IMR-90 (cell line): Measurements from ENCODE around the gene TAF1B. TPM values are rescaled to one million over a fixed set of nuclear protein-coding genes. Genes with fewer than 3 reads are reported as not detected.

Experiments
- ATAC-seq: fragments of 200-7000 bp; cut with Tn5 transposase; 2 replicates; pipeline ENCODE4 v1.9.1; 2020; ENCODE audit warnings: low read depth, mild to moderate bottlenecking, moderate library complexity
- BruUV-seq: library from RNA; stranded (reverse); fragments of 400-500 nt; replicated peaks from 2 replicates; lab custom pipeline; 2021; lab: Mats Ljungman, UMichigan
- CTCF ChIA-PET: fragments of 300-600 bp; formaldehyde crosslinking; extraction: SDS; loops from one replicate; lab custom pipeline; 2021; ENCODE audit warnings: antibody characterized with exemption; lab: Yijun Ruan, JAX
- POLR2A ChIA-PET: fragments of 300-600 bp; sonication (Branson Sonifier 250); formaldehyde crosslinking; loops from one replicate; lab custom pipeline; 2022; ENCODE audit warnings: antibody characterized with exemption; ENCODE audit not compliant: unreplicated experiment; lab: Charles Lee
- DNase-seq: peaks from one replicate; pipeline ENCODE4 v3.0.0; 2013
- H2AFZ ChIP-seq: replicated peaks from 2 replicates; pipeline ENCODE3; 2013; ENCODE audit warnings: low read length, mild to moderate bottlenecking; ENCODE audit not compliant: poor library complexity
- H2AK5ac ChIP-seq: 2 replicates; pipeline ENCODE4 v1.6.1; 2013; ENCODE audit warnings: low read depth, low read length, inconsistent platforms
- H2AK9ac ChIP-seq: replicated peaks from 2 replicates; pipeline ENCODE3; 2013; ENCODE audit warnings: mild to moderate bottlenecking, low read depth, low read length, moderate library complexity; ENCODE audit not compliant: poor library complexity
- H2BK120ac ChIP-seq: 2 replicates; pipeline ENCODE4 v1.6.1; 2013; ENCODE audit warnings: low read depth, low read length, inconsistent platforms
- H2BK15ac ChIP-seq: 3 replicates; pipeline ENCODE4 v1.6.1; 2013; ENCODE audit warnings: low read depth, low read length, inconsistent platforms
- H2BK20ac ChIP-seq: 2 replicates; pipeline ENCODE4 v1.6.1; 2013; ENCODE audit warnings: low read depth, mild to moderate bottlenecking, inconsistent platforms, low read length, moderate library complexity
- H2BK5ac ChIP-seq: 2 replicates; pipeline ENCODE4 v1.6.1; 2013; ENCODE audit warnings: mild to moderate bottlenecking, low read depth, low read length, inconsistent platforms; ENCODE audit not compliant: poor library complexity, severe bottlenecking
- H3K14ac ChIP-seq: replicated peaks from 2 replicates; pipeline ENCODE4 v1.6.1; 2013; ENCODE audit warnings: low read depth, low read length, inconsistent platforms
- H3K18ac ChIP-seq: 2 replicates; pipeline ENCODE4 v1.6.1; 2013; ENCODE audit warnings: low read depth, low read length, control low read depth
- H3K23ac ChIP-seq: 2 replicates; pipeline ENCODE4 v1.6.1; 2013; ENCODE audit warnings: low read depth, low read length, inconsistent platforms
- H3K27ac ChIP-seq: 2 replicates; pipeline ENCODE4 v1.5.1; 2013; ENCODE audit warnings: mild to moderate bottlenecking, control low read depth, low read length; ENCODE audit not compliant: insufficient read depth
- H3K27me3 ChIP-seq: 2 replicates; pipeline ENCODE4 v1.6.1; 2013; ENCODE audit warnings: low read length; ENCODE audit not compliant: control insufficient read depth, insufficient read depth
- H3K36me3 ChIP-seq: 2 replicates; pipeline ENCODE4 v1.6.1; 2013; ENCODE audit warnings: low read length, mixed read lengths; ENCODE audit not compliant: control insufficient read depth, insufficient read depth
- H3K4ac ChIP-seq: 2 replicates; pipeline ENCODE4 v1.6.1; 2013; ENCODE audit warnings: low read depth, low read length, inconsistent platforms
- H3K4me1 ChIP-seq: 2 replicates; pipeline ENCODE4 v1.6.1; 2013; ENCODE audit warnings: low read length, mixed read lengths; ENCODE audit not compliant: control insufficient read depth, insufficient read depth
- H3K4me2 ChIP-seq: 2 replicates; pipeline ENCODE4 v1.6.1; 2013; ENCODE audit warnings: low read depth, mild to moderate bottlenecking, control low read depth, low read length, moderate library complexity
- H3K4me3 ChIP-seq: 2 replicates; pipeline ENCODE4 v1.5.1; 2013; ENCODE audit warnings: low read depth, mild to moderate bottlenecking, control low read depth, low read length, moderate library complexity; ENCODE audit not compliant: insufficient read depth
- H3K56ac ChIP-seq: 2 replicates; pipeline ENCODE4 v1.6.1; 2013; ENCODE audit warnings: low read length, inconsistent platforms; ENCODE audit not compliant: insufficient read depth; ENCODE audit errors: extremely low read depth
- H3K79me1 ChIP-seq, 2 experiments: 2 replicates each; pipeline ENCODE4 v1.6.1; 2013; ENCODE audit warnings: low read length in 2 of 2, inconsistent platforms in 1 of 2, low read depth in 1 of 2
- H3K9ac ChIP-seq: 2 replicates; pipeline ENCODE4 v1.6.1; 2013; ENCODE audit warnings: low read depth, low read length, control low read depth
- H3K9me1 ChIP-seq: 2 replicates; pipeline ENCODE4 v1.6.1; 2013; ENCODE audit warnings: low read length, inconsistent platforms; ENCODE audit not compliant: insufficient read depth
- H3K9me3 ChIP-seq: 2 replicates; pipeline ENCODE4 v1.6.1; 2013; ENCODE audit warnings: low read length; ENCODE audit not compliant: control insufficient read depth, insufficient read depth
- H4K20me1 ChIP-seq: 2 replicates; pipeline ENCODE4 v1.6.1; 2013; ENCODE audit warnings: low read length, inconsistent platforms; ENCODE audit not compliant: insufficient read depth
- H4K5ac ChIP-seq: 2 replicates; pipeline ENCODE4 v1.6.1; 2013; ENCODE audit warnings: mild to moderate bottlenecking, low read depth, low read length, control low read depth
- H4K8ac ChIP-seq, 2 experiments: 2 replicates each; pipeline ENCODE4 v1.6.1; 2013; ENCODE audit warnings: low read depth in 2 of 2, low read length in 2 of 2, control low read depth in 1 of 2, inconsistent platforms in 1 of 2
- H4K91ac ChIP-seq: 2 replicates; pipeline ENCODE4 v1.6.1; 2013; ENCODE audit warnings: low read depth, low read length, inconsistent platforms; ENCODE audit not compliant: insufficient read depth
- SMC3 ChIP-seq: fragments of 150-350 bp; IDR thresholded peaks from 2 replicates; pipeline ENCODE4 v1.6.1; 2016; ENCODE audit warnings: low read depth, mild to moderate bottlenecking, antibody characterized with exemption, low read length, moderate library complexity
- WGBS, 2 experiments: methylation state at CpG; one replicate each; pipeline versions ENCODE4 v1.1.5 to v1.1.7; 2013; ENCODE audit warnings: missing lambda C conversion rate in 2 of 2; ENCODE audit not compliant: insufficient read length in 1 of 2; ENCODE audit errors: extremely low coverage in 2 of 2; 5-methylcytosine and 5-hydroxymethylcytosine counted together
- dilution Hi-C: fragments of 300-500 bp; cut with HindIII; formaldehyde crosslinking; loops from one replicate; pipeline ENCODE4 v1.14.3; 2018; ENCODE audit warnings: low sequenced_read_pairs; ENCODE audit not compliant: unreplicated experiment
- in situ Hi-C: fragments of 300-500 bp; cut with MboI; formaldehyde crosslinking; loops from 3 replicates; pipeline ENCODE4 v1.14.3; 2019; ENCODE audit warnings: low sequenced_read_pairs, inconsistent platforms, mixed read lengths
- intact Hi-C: fragments of 100-400 bp; cut with micrococcal nuclease; formaldehyde crosslinking; loops from 2 replicates; pipeline ENCODE4 v1.10.0; 2022
- polyA plus RNA-seq, 3 experiments: library from polyadenylated mRNA; depleted of rRNA; stranded (reverse); fragments of >200 nt; gene quantifications; 2 replicates each; pipeline ENCODE4 v1.2.3, GENCODE V29; 2012; ENCODE audit warnings: low replicate concordance in 1 of 3
- total RNA-seq: library from RNA; depleted of rRNA; stranded (reverse); fragments of >200 nt; gene quantifications from 2 replicates; pipeline ENCODE4 v1.2.3, GENCODE V29; 2012
- TF ChIP-seq, protein P1 (sequence below): fragments of 150-350 bp; IDR thresholded peaks from 2 replicates; pipeline ENCODE4 v1.6.1; 2017; ENCODE audit warnings: mild to moderate bottlenecking, antibody characterized with exemption, low read length, low read depth

The TAF1B gene
- total and polyA plus RNA-seq, 2 of the 4 experiments (the other 2 are of a cell fraction): 8.4 to 19.9 TPM

- H2BK5ac ChIP-seq: no peak overlapping the region
- H4K5ac ChIP-seq: no peak overlapping the region
- H3K14ac ChIP-seq: no peak overlapping the region
- H3K4me1 ChIP-seq: peaks cover 10% of the 10 kb centered on the region
- H2BK20ac ChIP-seq: no peak overlapping the region
- no peaks in the 10 kb centered on the region for H4K20me1 ChIP-seq
- H4K91ac ChIP-seq: no peak overlapping the region
- no peak overlapping the region for H2AK9ac ChIP-seq
- no peak for DNase-seq
- no CpG with 5 or more reads among the region's 4 CpGs for whole genome bisulfite sequencing, 2 experiments
- H3K56ac ChIP-seq: no peak overlapping the region
- no peak overlapping the region for H3K4me3 ChIP-seq
- no peak overlapping the region for H2AFZ ChIP-seq
- no peak overlapping the region for H2AK5ac ChIP-seq
- H3K18ac ChIP-seq: no peak overlapping the region
- H3K36me3 ChIP-seq: peaks cover 11% of the 10 kb centered on the region; the same call in 1 of the 2 replicates
- intact Hi-C loops (no loop called here), dilution Hi-C loops (no loop called here), in situ Hi-C loops (no loop called here)
- H2BK120ac ChIP-seq: no peak overlapping the region
- H2BK15ac ChIP-seq: no peak overlapping the region
- no peaks in the 10 kb centered on the region for H3K9me3 ChIP-seq
- ChIA-PET POLR2A (no interaction called here), CTCF (no interaction called here)
- H3K9ac ChIP-seq: no peak overlapping the region
- ATAC-seq: no peak
- H4K8ac ChIP-seq: no peak overlapping the region
- BruUV-seq: no TSS peak
- TF ChIP-seq, protein P1, sequence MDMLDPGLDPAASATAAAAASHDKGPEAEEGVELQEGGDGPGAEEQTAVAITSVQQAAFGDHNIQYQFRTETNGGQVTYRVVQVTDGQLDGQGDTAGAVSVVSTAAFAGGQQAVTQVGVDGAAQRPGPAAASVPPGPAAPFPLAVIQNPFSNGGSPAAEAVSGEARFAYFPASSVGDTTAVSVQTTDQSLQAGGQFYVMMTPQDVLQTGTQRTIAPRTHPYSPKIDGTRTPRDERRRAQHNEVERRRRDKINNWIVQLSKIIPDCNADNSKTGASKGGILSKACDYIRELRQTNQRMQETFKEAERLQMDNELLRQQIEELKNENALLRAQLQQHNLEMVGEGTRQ: no peak
- TF ChIP-seq SMC3: no peak
- no peak overlapping the region for H3K23ac ChIP-seq
- H3K4ac ChIP-seq: no peak overlapping the region
- no peaks in the 10 kb centered on the region for H3K79me1 ChIP-seq
- H3K27ac ChIP-seq: no peak overlapping the region
- peaks cover 14% of the 10 kb centered on the region for H3K9me1 ChIP-seq
- H3K4me2 ChIP-seq: no peak overlapping the region
- H3K27me3 ChIP-seq: no peaks in the 10 kb centered on the region
Measured at GRCh38 chr2:9937258-9937657, 94.0 kb downstream of the TAF1B start.
